CD4-positive, alpha-beta T cell (primary cell): ENCODE data around the gene SLC9A5. TPM values are rescaled to one million over a fixed set of nuclear protein-coding genes. Genes with fewer than 3 reads are reported as not detected.

Experiments used
- ATAC-seq: fragments of 200-7000 bp; cut with Tn5 transposase; one replicate; pipeline ENCODE4 v1.10.0; 2022; ENCODE audit warnings: mild to moderate bottlenecking; ENCODE audit not compliant: poor library complexity
- CTCF ChIA-PET: fragments of 350-600 bp; sonication (Branson Sonifier 250); formaldehyde crosslinking; loops from one replicate; lab custom pipeline; 2021; ENCODE audit warnings: antibody characterized with exemption, inconsistent platforms; lab: Charles Lee
- POLR2A ChIA-PET: fragments of 350-600 bp; sonication (Branson Sonifier 250); formaldehyde crosslinking; loops from one replicate; lab custom pipeline; 2021; ENCODE audit warnings: antibody characterized with exemption, inconsistent platforms; lab: Charles Lee
- DNase-seq, 14 experiments: peaks; one replicate each; pipeline ENCODE4 v3.0.0-alpha.2; 2013 to 2020; ENCODE audit warnings: mixed read lengths in 2 of 14
- H3K27ac ChIP-seq, 2 donors: one replicate each; pipeline versions ENCODE4 v1.5.1 to v1.7.0; 2013; ENCODE audit warnings: low read length in 2 of 2, low read depth in 1 of 2, mild to moderate bottlenecking in 1 of 2
- H3K27me3 ChIP-seq, 2 experiments: 1 replicate in 1 of 2; 2 replicates in 1 of 2; pipeline versions ENCODE4 v1.6.1 to v1.7.0; 2013; ENCODE audit warnings: low read length in 2 of 2, control low read depth in 1 of 2, mild to moderate bottlenecking in 1 of 2, moderate library complexity in 1 of 2; ENCODE audit not compliant: insufficient read depth in 2 of 2, control insufficient read depth in 1 of 2
- H3K36me3 ChIP-seq: one replicate; pipeline ENCODE4 v1.6.1; 2013; ENCODE audit warnings: low read length, control low read depth; ENCODE audit not compliant: insufficient read depth
- H3K4me1 ChIP-seq: one replicate; pipeline ENCODE4 v1.6.1; 2013; ENCODE audit warnings: low read length, control low read depth; ENCODE audit not compliant: insufficient read depth
- H3K4me3 ChIP-seq: one replicate; pipeline ENCODE4 v1.5.1; 2013; ENCODE audit warnings: mild to moderate bottlenecking, low read length, moderate library complexity
- H3K9me3 ChIP-seq, 2 experiments: 1 replicate in 1 of 2; 2 replicates in 1 of 2; pipeline versions ENCODE4 v1.6.1 to v1.7.0; 2013; ENCODE audit warnings: low read length in 2 of 2, mild to moderate bottlenecking in 2 of 2, control low read depth in 1 of 2, moderate library complexity in 1 of 2; ENCODE audit not compliant: control insufficient read depth in 1 of 2, insufficient read depth in 1 of 2
- H3K27ac Mint-ChIP-seq: one replicate; pipeline ENCODE4 v1.8.0; 2020; ENCODE audit warnings: mixed read lengths
- H3K27me3 Mint-ChIP-seq: one replicate; pipeline ENCODE4 v1.8.0; 2021; ENCODE audit warnings: mixed read lengths
- H3K36me3 Mint-ChIP-seq: one replicate; pipeline ENCODE4 v1.8.0; 2021; ENCODE audit warnings: low read depth, mixed read lengths
- H3K4me1 Mint-ChIP-seq: one replicate; pipeline ENCODE4 v1.8.0; 2021; ENCODE audit warnings: low read depth, mixed read lengths
- H3K4me3 Mint-ChIP-seq: one replicate; pipeline ENCODE4 v1.8.0; 2020; ENCODE audit warnings: mild to moderate bottlenecking, mixed read lengths
- H3K9me3 Mint-ChIP-seq: one replicate; pipeline ENCODE4 v1.8.0; 2020; ENCODE audit warnings: mixed read lengths
- CTCF ChIP-seq: fragments of 200-600 bp; IDR thresholded peaks from one replicate; pipeline ENCODE4 v1.8.0; 2022; ENCODE audit warnings: antibody characterized with exemption, mild to moderate bottlenecking
- intact Hi-C, 2 experiments: fragments of 100-400 bp; cut with DNase I in 1 of 2; cut with micrococcal nuclease in 1 of 2; formaldehyde crosslinking; loops; one replicate each; pipeline versions ENCODE4 v1.15.1 to v1.9.0; 2023 to 2025; cut with DNase I, micrococcal nuclease
- total RNA-seq, 174 experiments: library from RNA in 2 of 174; stranded (reverse) in 2 of 174; gene quantifications; one replicate each; pipeline ENCODE4 v1.2.3 and lab custom pipeline; 2021 to 2026

The SLC9A5 gene
- total RNA-seq, 2 experiments from 2014 or later: 3.1 TPM

- no peak overlapping the region for H3K4me3 ChIP-seq
- ChIA-PET POLR2A (no interaction called here), CTCF (no interaction called here)
- intact Hi-C loops: loop anchor here in 1 of 2 experiments (10.0 kb wide), 1 partner anchor 191 kb away; no protein-coding TSS in a partner anchor
- DNase-seq (no peak), ATAC-seq (no peak)
- H3K27me3 ChIP-seq: no peaks in the 10 kb centered on the region
- Mint-ChIP-seq H3K9me3 (no peaks in the 10 kb centered on the region), H3K36me3 (peaks cover 14% of the 10 kb centered on the region), H3K27ac (no peak overlapping the region), H3K4me1 (no peaks in the 10 kb centered on the region), H3K4me3 (no peak overlapping the region), H3K27me3 (no peaks in the 10 kb centered on the region)
- TF ChIP-seq CTCF: no peak
- H3K36me3 ChIP-seq: peaks cover 3% of the 10 kb centered on the region
- H3K9me3 ChIP-seq: no peaks in the 10 kb centered on the region
- peaks cover 9% of the 10 kb centered on the region for H3K4me1 ChIP-seq
- no peak overlapping the region for H3K27ac ChIP-seq
These were observed 35.2 kb downstream of the SLC9A5 start for GRCh38 chr16:67283826-67284555.

DNA sequence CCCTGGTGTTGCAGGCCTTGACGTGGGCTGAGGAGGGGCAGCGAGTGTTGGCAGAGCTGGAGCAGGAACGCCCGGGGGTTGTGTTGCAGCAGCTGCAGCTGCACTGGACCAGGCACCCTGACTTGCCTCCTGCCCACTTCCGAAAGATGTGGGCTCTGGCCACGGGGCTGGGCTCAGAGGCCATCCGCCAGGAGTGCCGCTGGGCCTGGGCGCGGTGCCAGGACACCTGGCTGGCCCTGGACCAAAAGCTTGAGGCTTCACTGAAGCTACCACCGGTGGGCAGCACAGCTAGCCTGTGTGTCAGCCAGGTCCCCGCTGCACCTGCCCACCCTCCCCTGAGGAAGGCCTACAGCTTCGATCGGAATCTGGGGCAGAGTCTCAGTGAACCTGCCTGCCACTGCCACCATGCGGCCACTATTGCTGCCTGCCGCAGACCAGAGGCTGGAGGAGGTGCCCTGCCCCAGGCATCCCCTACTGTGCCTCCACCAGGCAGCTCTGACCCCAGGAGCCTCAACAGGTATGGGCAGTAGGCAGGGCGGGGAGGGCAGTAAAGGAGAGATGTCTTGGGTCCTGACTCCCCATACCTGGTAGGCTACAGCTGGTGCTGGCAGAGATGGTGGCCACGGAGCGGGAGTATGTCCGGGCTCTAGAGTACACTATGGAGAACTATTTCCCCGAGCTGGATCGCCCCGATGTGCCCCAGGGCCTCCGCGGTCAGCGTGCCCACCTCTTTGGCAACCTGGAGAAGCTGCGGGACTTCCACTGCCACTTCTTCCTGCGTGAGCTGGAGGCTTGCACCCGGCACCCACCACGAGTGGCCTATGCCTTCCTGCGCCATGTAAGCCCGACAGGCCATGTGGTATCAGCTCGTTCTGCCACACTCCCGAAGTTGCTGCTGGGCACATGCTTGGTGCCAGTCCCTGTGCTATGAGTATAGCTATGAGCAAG is 36.2 kb downstream of the SLC9A5 start:
- peaks cover 9% of the 10 kb centered on the region for H3K4me1 ChIP-seq
- DNase-seq: no peak
- Mint-ChIP-seq H3K4me3 (no peak overlapping the region), H3K27me3 (no peaks in the 10 kb centered on the region), H3K4me1 (no peaks in the 10 kb centered on the region), H3K9me3 (no peaks in the 10 kb centered on the region), H3K27ac (no peak overlapping the region), H3K36me3 (peaks cover 14% of the 10 kb centered on the region)
- ChIA-PET POLR2A (no interaction called here), CTCF (no interaction called here)
- H3K36me3 ChIP-seq: peaks cover 3% of the 10 kb centered on the region
- intact Hi-C loops: loop anchor here in 1 of 2 experiments (10.0 kb wide), 1 partner anchor 190 kb away; no protein-coding TSS in a partner anchor
- no peak for ATAC-seq
- TF ChIP-seq CTCF: no peak
- H3K4me3 ChIP-seq: no peak overlapping the region
- no peaks in the 10 kb centered on the region for H3K9me3 ChIP-seq
- H3K27ac ChIP-seq: no peak overlapping the region
- H3K27me3 ChIP-seq: no peaks in the 10 kb centered on the region

- Histone ChIP-seq H3K27ac (no peak overlapping the region), H3K36me3 (peaks cover 3% of the 10 kb centered on the region), H3K9me3 (no peaks in the 10 kb centered on the region), H3K27me3 (no peaks in the 10 kb centered on the region), H3K4me3 (no peak overlapping the region), H3K4me1 (peaks cover 14% of the 10 kb centered on the region)
- ChIA-PET POLR2A (no interaction called here), CTCF (no interaction called here)
- no peak overlapping the region for H3K4me3 Mint-ChIP-seq
- H3K36me3 Mint-ChIP-seq: peaks cover 14% of the 10 kb centered on the region
- no peak for DNase-seq
- intact Hi-C loops: loop anchor here in 1 of 2 experiments (1.0 to 10.0 kb wide), 2 partner anchors 30 to 188 kb away; no protein-coding TSS in a partner anchor
- H3K4me1 Mint-ChIP-seq: no peaks in the 10 kb centered on the region
- no peak for ATAC-seq
- no peak for TF ChIP-seq CTCF
- no peak overlapping the region for H3K27ac Mint-ChIP-seq
- no peaks in the 10 kb centered on the region for H3K9me3 Mint-ChIP-seq
- H3K27me3 Mint-ChIP-seq: no peaks in the 10 kb centered on the region
These were observed 37.9 kb downstream of the SLC9A5 start for GRCh38 chr16:67286441-67287235.
